GM12801 (cell line): ENCODE measurements around the gene ATF4.

ENCODE experiments used
- TF ChIP-seq, protein P1 (sequence below): IDR thresholded peaks from one replicate; pipeline ENCODE4 v1.5.1; 2011; ENCODE audit warnings: control low read depth; ENCODE audit not compliant: insufficient read length; ENCODE audit errors: extremely low read depth

The ATF4 gene

DNA sequence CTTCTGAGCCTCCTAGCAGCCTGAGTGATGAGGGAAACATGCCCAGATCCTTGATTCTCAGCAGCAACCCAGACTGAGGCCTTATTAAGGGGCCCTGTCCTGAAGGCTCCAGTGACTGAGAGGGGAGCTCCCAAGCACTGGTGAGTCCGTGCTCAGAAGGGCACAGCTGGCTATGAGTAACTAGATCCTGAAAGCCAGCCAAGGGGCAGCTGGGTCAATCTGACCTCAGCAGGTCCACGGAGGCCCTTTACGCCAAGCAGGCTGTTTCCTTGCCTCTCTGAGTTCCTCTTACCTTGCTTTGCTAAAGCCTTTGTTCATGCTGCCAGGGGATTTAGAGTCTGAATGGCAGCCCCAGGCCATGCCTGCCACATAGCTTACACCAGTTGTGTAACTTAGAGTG is 37.6 kb upstream of the ATF4 start:
- TF ChIP-seq, protein P1, sequence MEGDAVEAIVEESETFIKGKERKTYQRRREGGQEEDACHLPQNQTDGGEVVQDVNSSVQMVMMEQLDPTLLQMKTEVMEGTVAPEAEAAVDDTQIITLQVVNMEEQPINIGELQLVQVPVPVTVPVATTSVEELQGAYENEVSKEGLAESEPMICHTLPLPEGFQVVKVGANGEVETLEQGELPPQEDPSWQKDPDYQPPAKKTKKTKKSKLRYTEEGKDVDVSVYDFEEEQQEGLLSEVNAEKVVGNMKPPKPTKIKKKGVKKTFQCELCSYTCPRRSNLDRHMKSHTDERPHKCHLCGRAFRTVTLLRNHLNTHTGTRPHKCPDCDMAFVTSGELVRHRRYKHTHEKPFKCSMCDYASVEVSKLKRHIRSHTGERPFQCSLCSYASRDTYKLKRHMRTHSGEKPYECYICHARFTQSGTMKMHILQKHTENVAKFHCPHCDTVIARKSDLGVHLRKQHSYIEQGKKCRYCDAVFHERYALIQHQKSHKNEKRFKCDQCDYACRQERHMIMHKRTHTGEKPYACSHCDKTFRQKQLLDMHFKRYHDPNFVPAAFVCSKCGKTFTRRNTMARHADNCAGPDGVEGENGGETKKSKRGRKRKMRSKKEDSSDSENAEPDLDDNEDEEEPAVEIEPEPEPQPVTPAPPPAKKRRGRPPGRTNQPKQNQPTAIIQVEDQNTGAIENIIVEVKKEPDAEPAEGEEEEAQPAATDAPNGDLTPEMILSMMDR = no peak

DNA sequence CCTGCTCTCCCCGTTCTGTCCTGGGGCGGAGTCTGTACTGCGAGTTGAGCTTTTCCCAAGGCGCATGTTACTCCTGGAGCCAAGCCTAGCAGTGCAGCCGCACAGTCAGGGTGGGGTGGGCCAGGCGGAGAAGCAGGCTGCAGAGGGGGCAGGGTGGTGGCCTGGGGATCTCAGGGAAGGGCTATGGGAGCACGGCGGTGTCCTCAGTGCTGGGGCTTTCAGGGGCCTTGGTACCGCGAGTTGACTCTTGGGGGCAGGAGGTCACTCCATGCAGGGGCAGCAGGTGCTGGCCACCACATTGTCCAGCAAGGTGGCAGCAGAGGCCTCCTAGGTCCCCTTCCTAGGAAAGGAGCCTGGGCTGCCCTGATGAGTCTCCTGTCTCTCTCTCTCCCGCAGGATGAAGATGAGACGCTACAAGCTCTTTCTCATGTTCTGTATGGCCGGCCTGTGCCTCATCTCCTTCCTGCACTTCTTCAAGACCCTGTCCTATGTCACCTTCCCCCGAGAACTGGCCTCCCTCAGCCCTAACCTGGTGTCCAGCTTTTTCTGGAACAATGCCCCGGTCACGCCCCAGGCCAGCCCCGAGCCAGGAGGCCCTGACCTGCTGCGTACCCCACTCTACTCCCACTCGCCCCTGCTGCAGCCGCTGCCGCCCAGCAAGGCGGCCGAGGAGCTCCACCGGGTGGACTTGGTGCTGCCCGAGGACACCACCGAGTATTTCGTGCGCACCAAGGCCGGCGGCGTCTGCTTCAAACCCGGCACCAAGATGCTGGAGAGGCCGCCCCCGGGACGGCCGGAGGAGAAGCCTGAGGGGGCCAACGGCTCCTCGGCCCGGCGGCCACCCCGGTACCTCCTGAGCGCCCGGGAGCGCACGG is 33.2 kb upstream of the ATF4 start:
- TF ChIP-seq, protein P1 = no peak

DNA sequence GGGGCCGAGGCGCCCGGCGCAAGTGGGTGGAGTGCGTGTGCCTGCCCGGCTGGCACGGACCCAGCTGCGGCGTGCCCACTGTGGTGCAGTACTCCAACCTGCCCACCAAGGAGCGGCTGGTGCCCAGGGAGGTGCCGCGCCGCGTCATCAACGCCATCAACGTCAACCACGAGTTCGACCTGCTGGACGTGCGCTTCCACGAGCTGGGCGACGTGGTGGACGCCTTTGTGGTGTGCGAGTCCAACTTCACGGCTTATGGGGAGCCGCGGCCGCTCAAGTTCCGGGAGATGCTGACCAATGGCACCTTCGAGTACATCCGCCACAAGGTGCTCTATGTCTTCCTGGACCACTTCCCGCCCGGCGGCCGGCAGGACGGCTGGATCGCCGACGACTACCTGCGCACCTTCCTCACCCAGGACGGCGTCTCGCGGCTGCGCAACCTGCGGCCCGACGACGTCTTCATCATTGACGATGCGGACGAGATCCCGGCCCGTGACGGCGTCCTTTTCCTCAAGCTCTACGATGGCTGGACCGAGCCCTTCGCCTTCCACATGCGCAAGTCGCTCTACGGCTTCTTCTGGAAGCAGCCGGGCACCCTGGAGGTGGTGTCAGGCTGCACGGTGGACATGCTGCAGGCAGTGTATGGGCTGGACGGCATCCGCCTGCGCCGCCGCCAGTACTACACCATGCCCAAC is 32.4 kb upstream of the ATF4 start:
- TF ChIP-seq, protein P1 = no peak

DNA sequence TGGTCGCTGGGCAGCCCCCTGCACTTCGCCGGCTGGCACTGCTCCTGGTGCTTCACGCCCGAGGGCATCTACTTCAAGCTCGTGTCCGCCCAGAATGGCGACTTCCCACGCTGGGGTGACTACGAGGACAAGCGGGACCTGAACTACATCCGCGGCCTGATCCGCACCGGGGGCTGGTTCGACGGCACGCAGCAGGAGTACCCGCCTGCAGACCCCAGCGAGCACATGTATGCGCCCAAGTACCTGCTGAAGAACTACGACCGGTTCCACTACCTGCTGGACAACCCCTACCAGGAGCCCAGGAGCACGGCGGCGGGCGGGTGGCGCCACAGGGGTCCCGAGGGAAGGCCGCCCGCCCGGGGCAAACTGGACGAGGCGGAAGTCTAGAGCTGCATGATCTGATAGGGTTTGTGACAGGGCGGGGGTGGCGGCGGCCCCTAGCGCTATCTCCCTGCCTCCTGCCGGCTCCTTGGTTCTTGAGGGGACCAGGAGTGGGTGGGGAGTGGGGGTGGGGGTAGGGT is 31.7 kb upstream of the ATF4 start:
- TF ChIP-seq, protein P1 = no peak

DNA sequence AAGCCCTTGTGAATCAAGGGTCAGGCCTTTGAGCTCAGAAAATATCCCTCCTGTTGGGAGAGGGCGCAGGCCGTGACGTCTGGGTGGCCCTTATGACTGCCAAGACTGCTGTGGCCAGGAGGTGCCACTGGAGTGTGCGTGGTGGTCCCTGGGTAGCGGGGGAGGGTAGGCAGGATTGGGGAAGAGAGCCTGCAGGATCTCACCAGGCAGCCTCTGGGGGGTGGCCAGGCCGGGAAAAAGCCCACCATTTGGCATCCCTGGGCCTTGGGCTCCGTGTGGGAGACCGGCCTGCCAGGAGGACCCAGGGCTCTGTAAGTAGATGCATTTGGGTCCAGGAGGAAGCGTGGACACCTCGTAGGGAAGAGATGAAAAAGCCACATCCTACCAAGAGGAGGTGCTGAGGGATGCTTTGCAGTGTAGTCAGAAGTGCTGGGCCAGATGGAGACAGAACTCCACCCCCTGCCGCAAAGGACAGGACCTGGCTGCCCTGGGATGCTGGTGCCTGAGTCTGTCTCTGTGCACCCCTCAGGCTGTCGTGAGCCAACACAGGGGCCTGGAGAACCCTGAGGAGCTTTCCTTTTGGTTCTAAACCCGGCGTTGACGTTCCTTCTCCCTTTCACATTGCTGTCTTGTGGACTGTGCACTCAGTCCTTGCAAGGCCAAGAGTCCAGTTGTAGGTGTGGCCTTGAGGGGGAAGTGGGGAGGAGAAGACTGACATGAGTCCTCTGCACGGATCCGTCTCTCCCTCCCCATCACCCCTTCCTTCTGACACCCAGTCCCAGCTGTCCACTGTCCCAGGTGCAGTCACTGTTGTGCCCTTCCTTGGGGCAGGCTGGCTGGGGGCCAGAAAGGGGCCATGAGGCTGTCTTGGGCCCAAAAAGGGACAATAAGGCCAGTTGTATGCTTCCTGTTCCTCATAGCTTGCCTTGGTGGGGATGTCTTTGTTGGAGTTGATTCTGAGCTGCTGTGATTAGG is 31.0 kb upstream of the ATF4 start:
- TF ChIP-seq, protein P1 = no peak

DNA sequence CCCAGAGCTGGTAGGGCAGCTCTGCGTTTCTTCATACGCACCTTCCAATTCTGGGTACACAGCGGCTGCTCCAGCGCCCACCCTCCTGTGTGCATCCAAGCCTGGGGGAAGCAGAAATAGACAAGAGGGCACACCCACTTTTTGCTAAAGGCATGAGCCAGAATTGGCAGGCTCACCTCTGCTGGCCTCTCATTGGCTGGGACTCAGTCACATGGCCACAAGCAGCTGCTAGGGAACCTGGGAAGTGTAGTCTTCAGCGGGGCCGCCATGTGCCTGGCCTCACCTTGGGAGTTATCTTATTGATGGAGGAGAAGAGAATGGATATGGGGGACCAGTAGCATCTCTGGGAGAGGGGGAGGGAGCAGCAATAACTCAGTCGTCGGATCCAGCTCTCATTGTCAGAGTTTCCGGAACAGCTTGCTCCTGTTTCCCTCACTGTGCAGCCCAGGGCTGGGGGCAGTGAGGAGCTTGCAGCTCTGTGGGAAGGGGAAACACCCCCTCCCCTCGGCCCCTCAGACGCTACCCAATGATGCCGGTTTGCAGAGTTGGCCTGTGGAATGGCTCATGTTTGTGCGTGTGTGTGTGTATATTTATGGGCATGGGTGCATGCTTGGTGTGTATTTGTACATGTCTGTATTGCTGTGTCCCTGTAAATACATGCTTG is 30.1 kb upstream of the ATF4 start:
- TF ChIP-seq, protein P1 = no peak
